COLO668 (cell line): ENCODE results near the gene ACVRL1.

Experiments
- DNase-seq: peaks from one replicate; lab custom pipeline; 2025; ENCODE audit not compliant: unreplicated experiment; lab: John Stamatoyannopoulos, UW

Gene ACVRL1

DNA sequence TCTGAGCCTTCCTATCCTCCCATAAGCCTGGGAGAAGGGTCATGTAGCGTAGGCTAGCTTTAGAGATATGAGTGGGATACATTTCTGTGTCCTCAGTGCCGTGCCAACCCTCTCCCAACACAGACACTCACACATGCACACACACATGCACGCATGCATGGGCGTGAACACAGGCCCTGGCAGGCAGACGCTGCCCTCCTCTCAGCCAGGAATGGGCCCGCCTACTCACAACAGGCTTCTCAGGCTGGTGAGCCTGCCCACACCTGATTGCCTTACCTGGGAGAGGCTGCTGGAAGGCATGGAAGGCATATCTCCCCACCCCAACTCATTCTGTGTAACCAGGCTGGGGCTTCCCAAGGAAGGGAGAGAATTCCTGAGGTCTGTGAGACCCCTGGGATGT is 31.4 kb downstream of the ACVRL1 start:
- DNase-seq = no peak

DNA sequence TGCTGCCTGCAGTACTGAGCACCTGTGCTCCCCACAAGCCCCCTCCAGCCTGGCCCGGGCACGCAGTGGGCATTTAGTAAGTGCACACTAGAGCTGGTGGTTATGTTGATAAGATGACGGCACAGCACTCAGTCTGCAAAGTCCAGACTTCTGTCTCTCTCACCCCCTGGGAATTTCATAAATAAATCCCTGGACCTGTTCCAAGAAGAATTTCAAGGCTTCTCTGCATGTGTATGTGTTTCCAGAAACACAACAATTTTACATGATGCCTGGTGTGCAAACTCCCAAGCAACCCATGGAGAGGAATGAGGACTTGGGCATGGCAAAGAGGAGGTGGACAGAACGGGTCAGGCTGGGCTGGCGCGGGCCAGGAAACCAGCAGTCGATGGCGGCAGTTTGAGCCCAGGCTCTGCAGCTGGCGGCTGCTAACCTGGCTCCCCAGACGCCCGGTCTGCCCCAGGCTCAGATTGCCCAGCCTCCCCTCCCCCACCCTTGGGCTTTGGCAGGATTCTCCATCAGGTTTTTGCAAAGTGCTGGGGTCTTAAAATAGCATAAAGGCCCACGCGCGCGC is 33.8 kb downstream of the ACVRL1 start:
- peak; percentile 29 for DNase-seq

DNA sequence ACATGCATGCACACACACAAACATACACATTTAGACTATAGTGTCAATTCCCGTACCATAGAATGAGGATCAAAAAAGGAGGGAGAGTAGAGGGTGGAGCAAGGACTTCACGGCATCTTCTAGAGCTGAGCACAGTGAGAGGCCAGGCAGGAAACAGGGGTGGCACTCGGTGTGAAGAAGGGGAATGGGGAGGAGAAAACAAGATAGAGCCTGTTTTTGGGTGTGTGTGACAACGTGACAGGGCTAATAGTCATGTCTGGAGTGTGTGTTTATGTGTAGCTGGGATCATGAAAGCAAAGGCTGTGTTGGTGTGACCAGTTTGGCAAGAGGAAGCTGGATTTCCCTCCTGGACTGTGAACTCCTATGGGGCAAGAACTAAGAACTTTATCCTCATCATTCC is 34.3 kb downstream of the ACVRL1 start:
- DNase-seq = no peak

DNA sequence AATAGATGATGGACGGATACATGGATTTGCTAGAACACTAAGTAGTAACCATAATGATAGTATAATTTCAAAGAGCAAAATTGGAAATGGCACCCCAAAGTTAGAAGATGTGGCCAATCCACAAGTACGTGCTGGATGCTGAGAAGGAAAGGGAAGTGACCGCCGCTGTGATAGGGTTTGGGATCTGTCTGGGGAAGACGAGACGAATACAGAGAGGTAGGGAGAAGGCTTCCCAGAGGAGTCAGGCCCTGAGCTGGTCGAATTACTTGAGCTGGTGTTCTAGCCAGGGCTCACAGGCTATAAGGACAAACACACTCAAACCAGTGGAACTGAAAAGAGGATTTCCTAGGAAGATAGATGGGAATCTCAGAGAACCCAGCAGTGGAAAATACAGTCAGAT is 34.8 kb downstream of the ACVRL1 start:
- no peak for DNase-seq

DNA sequence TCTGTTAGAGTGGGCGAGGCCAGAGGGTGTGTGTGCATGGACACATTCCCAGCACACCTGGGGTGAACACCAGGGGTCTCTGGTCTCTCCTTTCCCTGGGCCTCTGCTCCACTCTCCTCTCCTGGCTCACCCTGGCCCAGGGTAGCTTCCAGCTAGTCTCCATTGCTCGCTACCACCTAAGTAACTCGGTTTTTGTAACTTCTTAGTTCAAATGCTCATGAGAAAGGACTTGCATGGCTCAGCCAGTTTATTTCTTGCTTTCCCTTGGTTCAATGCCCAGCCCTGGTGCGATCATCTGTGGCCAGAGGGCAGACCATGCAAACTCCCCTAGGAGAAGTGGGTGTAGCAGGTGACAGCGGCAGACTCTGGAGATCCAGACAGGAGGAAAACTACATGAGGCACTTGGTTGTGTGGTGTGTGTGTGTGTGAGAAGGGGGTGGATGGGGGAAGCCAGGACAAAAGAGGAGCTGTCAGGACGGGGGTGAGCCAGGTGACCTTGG is 35.2 kb downstream of the ACVRL1 start:
- no peak for DNase-seq

DNA sequence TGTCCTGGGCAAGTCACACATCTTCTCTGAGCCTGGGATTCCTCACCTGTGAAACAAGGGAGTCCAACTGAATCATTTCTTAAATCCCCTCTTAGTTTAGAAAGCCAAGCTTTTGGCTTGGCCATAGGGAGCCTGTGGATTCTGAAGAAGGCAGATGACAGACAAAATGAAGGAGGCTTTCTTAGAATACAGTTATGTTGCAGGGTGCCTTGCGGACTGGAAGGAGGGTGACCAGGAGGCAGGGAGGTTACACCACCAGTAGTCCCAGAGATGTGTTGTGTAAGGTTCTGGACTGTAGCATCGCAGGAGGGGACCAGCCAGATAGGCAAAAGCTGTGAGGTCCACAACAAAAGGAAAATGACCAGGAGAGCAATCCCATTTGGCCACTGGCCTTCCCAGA is 36.0 kb downstream of the ACVRL1 start:
- no peak for DNase-seq

DNA sequence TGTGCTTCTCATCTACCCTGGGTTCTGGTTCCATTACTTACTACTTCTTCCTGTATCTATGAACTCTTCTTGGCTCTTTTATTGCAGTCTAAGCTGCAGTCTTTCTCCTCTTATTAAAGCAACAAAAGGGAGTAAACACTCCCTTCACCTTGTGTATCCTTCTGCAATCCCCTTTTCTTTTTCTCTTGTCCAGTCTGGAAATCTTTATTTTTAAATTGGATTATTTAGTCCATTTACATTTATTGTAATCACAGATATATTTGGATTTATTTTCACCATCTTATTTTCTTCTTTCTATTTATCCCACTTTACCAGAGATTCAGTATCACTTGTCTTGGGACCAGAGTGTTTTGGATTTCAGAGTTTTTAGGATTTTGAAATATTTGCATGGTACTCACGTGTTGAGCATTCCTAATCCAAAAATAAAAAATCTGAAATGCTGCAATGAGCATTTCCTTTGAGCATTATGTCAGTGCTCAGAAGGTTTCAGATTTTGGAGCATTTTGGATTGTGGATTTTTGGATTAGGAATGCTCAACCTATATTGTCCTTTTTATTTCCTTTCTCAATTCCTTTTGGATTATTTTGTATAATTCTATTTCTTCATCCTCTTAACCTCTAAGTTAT is 37.4 kb downstream of the ACVRL1 start:
- DNase-seq = no peak

DNA sequence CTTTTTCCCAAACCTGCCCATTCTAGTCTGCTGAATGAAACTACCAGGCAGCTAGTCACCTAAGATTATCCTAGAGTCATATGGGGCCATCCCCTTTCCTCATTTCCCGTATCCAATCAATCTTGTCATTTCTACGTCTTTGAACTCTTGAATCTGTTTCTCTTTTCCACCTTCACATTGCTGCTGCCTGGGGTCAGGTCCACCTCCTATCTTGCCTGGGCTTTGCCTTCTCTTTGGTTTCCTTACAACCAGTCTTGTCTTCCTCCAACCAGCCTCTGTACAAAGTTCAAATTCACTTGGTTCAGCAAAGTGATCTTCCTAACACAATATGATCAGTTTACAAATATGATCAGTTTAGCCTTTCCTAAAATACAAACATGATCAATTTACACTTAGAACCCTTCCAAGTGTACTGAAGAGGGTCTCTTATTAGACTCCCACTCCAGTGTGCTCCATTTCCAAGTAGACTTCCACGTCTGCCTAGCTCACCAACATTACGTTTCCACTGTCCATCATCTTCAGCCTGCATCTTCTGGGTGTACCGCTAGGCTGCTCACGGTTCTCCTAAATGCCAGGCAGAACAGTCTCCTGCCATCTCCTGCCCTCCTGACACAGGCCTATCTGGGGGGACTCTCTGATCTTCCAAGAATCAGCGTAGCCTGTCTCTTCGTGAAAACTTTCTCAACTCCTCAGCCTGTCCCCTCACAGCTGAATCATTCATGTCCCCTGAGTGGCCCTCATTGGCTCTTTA is 40.1 kb downstream of the ACVRL1 start:
- no peak for DNase-seq

DNA sequence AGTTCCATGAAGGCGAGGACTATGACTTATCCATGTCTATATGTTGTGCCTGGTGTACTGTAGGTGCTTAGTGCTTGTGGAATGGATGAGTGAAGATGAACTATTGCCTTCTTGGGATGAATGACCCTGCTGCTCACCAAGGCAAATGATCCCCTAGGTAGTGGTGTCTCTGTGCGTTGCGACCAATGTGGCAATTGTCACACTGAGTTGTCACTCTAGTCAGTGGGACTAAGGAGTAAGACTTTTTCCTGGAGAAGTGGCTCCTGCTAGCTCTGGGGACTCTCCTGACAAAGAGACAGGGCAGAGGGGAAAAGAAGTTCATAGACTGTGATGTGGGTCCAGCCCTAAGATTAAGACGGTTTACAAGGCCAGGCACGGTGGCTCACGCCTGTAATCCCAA is 40.8 kb downstream of the ACVRL1 start:
- DNase-seq = no peak

DNA sequence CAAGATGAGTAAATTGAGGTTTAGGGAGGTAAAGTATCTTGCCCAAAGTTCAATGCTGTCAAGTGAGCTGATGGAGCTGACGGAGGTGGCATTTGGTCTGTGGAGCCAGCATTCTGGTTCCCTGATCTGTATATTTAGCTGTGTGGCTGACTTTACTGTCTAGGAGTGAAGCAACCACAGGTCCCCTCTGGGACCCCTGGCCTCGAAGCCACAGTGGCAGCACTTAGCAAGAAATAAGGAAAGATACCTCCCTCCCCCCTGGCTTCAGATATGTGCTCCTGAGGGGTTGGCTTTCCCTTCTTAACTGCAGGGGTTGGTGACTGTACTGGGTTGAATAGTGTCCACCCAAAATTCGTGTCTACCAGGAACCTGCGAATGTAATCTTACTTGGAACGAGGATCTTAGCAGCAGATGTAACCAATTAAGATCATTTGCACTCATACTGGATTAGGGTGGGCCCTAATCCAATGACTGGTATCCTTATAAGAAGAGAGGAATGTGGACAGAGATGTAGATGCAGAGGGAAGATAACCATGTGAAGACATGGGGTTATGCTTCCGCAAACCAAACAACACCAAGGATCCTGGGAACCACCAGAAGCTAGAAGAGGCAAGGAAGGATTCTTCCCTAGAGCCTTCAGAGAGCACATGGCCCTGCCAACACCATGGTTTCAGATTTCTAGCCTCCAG is 42.2 kb downstream of the ACVRL1 start:
- no peak for DNase-seq

DNA sequence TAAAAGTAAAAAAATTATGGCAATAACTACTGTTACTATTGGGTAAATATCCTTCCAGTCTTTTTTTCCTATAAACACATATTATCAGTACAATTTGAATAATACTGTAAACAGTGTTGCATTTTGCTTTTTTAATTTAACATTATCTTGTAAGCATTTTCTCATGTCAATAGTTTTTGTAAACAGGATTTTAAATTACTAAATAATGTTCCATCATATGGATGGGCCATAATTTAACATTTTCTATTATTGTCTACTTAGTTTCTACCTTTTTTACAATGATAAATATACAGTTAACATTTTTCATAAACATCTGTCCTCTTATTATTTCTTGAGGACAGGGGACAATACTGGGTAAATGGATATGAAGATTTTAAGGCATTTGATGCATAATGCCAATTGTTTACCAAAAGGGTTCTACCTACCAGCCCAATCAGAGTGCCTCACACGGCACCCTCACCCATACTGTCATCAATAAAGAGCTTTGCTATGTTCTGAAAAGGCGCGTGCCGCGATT is 43.4 kb downstream of the ACVRL1 start:
- no peak for DNase-seq

DNA sequence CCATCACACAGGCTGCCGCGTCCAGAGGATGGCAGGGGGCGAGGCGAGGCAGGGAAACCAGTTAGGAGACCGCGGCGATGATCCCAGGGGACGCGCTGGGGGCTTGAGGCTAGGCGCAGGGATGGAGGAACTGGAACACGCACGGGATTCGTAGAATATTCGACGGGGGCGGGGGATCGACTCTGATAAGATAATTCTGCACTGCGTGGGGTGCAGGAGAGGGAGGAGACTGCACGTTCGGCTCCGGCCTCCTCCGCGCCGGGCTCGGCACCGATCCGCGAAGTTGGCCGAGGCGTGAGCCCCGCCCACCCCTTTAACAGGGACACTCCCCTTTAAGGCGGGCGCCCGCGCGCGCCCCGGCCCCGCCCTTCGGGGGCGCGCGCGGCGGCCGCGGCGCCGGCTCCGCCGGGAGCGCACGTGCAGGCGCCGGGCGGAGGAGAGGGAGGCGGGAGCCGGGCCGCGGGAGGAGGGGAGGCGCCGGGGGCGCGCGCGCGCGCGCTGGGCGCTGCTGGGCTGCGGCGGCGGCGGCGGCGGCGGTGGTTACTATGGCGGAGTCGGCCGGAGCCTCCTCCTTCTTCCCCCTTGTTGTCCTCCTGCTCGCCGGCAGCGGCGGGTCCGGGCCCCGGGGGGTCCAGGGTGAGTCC is 44.0 kb downstream of the ACVRL1 start, which contains the start of gene ACVR1B:
ACVR1B (plus strand) TSS at position 501 of the 644 bp plus-strand sequence; CDS start at position 546, 45 bp downstream.
- DNase-seq = peak; percentile 92

DNA sequence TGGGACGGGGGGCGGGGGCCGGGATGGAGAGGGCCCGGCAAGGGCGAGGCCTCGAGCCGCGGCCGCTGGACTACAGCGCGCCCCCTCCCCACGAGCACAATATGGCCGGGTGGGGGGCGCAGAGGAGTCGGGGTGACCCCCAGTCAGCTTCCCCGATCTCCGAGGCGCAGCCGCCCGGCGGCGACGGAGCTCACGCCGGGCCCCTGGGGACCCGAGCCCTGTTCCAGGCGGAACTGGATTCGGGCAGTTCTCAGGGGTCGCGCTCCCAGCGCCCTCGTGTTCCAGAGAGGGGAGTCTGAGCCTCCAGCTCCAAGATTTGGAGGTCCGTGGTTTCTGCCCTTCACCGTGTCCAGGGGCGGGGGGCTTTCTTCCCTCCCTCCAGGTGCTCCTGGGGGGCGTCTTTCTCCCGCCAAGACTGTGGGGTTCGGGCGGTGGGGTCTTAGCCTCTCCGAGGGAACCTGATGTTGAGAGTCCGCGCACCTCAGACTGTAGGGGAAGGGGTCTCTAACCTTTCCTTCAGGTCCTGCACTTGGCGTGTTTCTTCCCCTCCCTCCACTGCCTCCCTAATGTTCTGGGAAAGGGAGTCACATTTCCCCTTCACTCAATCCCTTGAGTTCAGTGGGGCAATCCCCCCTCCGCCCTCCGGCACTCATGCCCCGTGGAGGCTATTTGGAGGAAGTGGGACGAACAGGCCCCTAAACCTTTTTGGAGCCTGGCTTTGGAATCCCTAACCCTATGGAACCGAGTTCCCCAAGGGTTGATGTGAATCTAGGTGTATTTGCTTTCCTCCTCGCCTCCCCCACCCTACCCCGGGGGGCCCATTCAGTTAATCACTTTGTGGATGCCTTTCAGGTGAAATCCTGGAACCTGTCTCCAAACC is 44.8 kb downstream of the ACVRL1 start:
- DNase-seq = peak; percentile 37

DNA sequence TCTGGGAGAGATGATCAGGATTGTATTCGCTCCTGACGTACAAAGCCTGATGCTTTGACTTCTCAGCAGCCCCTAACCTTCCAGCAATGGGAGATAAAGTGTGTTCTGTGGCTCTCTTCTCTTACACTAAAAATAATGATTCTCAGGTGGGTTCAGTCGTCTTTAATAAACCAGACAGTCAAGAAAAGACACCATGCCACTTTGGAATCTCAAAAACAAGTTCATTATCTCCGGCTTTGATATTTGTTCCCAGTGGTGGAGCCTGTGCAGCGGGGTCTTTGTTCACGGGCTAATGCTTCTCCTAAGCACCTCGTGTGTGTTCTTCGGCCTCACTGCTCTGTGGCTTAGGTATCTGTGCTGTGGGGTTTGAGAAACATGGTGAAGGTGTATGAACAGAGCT is 45.8 kb downstream of the ACVRL1 start:
- DNase-seq = peak; percentile 2

DNA sequence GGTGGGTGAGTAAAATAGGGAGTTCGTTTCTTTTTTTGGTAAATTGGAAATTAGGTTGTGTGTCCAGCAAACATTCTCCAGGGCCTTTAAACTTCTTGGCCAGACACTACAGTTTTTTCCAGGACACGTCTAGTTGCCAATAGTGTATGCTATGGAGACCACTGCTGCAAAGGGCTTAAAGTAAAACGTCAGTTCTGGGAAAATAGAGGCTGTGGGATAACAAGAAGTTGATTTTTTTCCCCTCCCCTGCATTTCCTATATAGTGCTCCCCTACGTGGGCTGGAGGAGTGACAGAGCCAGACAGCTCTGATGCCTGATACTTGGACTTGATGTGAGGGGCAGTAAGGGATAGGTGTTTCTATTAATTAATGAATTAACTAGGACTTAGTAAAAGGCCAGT is 46.6 kb downstream of the ACVRL1 start:
- DNase-seq = no peak

DNA sequence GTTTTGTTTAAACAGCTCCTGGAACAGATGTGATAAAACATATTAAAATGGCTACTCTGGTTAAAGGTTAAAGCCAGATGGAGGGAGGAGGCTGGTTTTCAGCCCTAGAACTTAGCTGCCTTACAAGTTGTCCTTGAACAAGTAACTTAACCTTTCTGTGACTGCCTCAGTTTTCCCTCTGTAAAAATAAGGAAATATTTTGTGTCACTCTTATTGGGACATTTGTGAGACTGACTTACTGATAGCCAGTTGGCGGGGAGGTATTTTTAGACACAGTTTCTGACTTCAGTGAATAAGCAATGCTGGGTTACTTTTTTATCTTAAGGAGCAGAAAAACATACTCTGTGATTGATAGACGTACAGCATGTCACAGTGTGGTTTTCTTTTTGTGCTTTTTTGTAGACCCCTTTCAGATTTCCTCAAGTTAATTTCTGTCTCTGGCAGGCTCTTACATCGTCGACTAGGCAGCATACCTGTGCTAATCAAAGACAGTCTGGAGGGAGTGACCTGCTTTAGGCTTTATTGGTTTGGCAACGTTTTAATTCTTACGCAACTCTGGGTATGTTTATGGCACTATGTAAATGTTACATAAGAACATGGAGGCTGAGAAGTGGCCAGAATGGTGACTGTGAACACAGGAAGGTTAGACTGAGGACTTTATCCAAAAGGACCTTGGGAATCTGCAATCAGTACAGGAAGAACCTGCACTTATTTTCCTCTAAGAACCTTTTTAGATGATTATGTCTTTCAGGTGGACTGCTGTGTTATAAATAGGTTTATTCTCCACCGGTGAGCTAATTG is 47.5 kb downstream of the ACVRL1 start:
- no peak for DNase-seq

DNA sequence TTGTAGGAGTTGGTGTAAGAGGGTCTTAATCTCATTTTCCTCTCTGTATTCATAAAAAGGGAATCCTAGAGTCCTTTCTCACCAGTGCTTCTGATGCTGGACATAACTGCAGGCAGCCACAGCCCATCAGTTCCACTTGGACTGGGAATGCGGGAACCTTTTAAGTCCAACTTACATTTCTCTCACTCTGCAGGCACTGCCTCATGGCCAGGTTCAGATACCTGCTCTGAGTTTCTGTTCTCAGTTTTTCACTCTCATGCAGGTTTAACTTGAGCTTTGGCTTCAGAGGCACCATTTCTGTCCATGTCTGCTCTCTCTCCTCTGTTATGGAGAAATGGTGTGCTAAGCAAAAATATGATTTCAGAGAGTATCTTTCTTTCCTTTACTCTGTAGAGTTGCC is 48.4 kb downstream of the ACVRL1 start:
- no peak for DNase-seq

DNA sequence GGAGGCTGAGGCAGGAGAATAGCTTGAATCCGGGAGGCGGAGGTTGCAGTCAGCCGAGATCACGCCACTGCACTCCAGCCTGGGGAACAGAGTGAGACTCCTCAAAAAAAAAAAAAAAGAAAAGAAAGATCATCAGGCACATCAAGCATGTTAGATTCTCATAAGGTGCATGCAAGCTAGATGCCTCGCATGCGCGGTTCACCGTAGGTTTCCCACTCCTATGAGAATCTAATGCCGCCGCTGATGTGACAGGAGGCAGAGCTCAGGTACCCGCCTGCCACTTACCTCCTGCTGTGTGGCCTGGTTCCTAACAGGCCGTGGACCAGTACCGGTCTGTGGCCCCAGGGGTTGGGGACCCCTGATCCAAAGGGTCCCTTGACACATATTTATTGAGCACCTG is 51.2 kb downstream of the ACVRL1 start:
- no peak for DNase-seq

DNA sequence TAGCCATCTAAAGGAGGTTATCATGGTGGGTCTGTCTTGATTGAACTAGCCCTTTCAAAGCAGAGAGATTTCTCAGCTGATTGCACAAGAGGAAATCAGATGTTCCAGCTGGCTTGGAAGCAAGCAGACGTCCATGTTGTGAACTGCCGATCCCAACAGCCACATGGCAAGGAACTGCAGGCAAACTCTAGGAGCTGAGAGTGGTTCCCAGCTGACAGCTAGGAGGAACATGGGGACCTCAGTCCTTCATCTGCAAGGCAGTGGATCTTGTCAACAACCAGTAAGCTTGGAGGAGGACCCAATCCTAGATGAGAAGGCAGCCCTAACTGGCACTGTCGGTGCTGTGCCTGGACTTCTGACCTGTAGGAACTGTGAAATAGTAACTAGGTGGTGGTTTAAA is 51.9 kb downstream of the ACVRL1 start:
- DNase-seq = no peak
